ENCODE data around the gene PARD6G. TPM values are rescaled to one million over a fixed set of nuclear protein-coding genes. Genes with fewer than 3 reads are reported as not detected.

The PARD6G gene
- total and polyA plus RNA-seq, 2 of the 13 experiments (the other 11 are each of a cell fraction or from before 2014, with no cell fraction given), result 3.6 to 7.4 TPM

DNA sequence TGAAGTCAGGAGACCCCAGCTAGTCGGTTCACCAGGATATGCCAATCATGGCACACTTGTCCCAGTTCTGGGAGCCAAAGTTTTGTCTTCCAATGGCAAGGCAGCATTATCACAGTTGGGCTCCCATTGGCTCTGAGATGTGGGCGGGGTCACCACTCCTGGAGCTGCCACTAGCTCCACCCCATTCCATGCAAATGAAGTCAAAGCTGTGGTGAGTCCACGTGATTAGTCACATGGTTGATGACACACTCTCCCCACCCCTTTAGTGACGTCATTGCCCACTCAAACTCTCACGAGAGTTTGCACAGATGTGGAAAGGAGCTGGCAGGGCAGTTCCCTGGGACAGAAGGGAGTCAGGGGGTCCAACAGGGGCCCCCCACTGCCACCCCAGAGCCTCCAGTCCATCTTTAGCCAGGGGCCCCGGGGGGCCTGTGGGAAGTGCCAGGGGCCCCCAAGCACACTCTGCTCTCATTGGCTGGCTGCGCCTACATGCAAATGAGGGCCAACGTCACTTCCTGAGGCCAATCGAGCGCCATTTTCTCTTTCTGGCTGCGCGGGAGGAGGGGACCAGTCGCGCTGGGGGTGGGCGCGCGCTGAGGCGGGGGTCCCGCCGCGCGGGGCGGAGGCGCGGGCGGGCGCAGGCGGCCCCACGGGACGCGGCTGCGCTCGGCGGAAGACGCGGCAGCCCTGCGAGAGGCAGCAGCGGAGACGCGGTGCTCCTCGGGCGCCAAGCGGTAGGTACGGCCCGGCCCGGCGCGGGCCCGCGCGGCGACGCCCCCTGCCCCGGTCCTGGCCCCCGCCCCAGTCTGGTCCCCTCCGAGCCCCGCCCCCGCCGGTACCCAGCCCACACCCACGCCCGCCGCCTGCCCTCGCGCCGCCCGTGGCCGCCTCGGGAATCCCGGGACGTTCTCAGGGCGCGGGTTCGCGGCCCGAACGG lies 138.3 kb downstream of the PARD6G start, which contains the start of gene ADNP2 (continued):
- TF ChIP-seq, protein P1, sequence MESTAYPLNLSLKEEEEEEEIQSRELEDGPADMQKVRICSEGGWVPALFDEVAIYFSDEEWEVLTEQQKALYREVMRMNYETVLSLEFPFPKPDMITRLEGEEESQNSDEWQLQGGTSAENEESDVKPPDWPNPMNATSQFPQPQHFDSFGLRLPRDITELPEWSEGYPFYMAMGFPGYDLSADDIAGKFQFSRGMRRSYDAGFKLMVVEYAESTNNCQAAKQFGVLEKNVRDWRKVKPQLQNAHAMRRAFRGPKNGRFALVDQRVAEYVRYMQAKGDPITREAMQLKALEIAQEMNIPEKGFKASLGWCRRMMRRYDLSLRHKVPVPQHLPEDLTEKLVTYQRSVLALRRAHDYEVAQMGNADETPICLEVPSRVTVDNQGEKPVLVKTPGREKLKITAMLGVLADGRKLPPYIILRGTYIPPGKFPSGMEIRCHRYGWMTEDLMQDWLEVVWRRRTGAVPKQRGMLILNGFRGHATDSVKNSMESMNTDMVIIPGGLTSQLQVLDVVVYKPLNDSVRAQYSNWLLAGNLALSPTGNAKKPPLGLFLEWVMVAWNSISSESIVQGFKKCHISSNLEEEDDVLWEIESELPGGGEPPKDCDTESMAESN (CRISPR knock-in tag; conservative IDR thresholded peaks at IDR 0.05), result no peak
- no peak for TF ChIP-seq EED (CRISPR knock-in tag; IDR thresholded peaks at IDR 0.05)
- TF ChIP-seq RFX5 (IDR thresholded peaks at IDR 0.05; ENCODE audit: low read depth, low read length), result peak; percentile 74; the same call in 1 of the 2 replicates
- TF ChIP-seq IRF2 (CRISPR knock-in tag; IDR thresholded peaks at IDR 0.05), result no peak
- TF ChIP-seq MED13 (CRISPR knock-in tag; IDR thresholded peaks at IDR 0.05), result no peak
- TF ChIP-seq, protein P2, sequence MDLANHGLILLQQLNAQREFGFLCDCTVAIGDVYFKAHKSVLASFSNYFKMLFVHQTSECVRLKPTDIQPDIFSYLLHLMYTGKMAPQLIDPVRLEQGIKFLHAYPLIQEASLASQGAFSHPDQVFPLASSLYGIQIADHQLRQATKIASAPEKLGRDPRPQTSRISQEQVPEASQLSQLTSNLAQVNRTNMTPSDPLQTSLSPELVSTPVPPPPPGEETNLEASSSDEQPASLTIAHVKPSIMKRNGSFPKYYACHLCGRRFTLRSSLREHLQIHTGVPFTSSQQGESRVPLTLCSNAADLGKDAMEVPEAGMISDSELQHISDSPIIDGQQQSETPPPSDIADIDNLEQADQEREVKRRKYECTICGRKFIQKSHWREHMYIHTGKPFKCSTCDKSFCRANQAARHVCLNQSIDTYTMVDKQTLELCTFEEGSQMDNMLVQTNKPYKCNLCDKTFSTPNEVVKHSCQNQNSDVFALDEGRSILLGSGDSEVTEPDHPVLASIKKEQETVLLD (CRISPR knock-in tag; IDR thresholded peaks at IDR 0.05; ENCODE audit: low read depth), result 0 out of 2 replicates have a peak, but pooled peaks have one; percentile 51
- TF ChIP-seq JUNB (CRISPR knock-in tag; IDR thresholded peaks at IDR 0.05; ENCODE audit: borderline replicate concordance), result no peak
- no peak for TF ChIP-seq SMAD3 (CRISPR knock-in tag; IDR thresholded peaks at IDR 0.05)
- TF ChIP-seq TOPORS (CRISPR knock-in tag; IDR thresholded peaks at IDR 0.05), result no peak
- peak; percentile 65 for TF ChIP-seq POLR2AphosphoS5 (IDR thresholded peaks at IDR 0.05; ENCODE audit: low read depth, low read length)
- TF ChIP-seq RELA (CRISPR knock-in tag; IDR thresholded peaks at IDR 0.05), result no peak
- TF ChIP-seq ZFP36L1 (CRISPR knock-in tag; IDR thresholded peaks at IDR 0.05), result no peak
- TF ChIP-seq, protein P3, sequence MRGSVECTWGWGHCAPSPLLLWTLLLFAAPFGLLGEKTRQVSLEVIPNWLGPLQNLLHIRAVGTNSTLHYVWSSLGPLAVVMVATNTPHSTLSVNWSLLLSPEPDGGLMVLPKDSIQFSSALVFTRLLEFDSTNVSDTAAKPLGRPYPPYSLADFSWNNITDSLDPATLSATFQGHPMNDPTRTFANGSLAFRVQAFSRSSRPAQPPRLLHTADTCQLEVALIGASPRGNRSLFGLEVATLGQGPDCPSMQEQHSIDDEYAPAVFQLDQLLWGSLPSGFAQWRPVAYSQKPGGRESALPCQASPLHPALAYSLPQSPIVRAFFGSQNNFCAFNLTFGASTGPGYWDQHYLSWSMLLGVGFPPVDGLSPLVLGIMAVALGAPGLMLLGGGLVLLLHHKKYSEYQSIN (CRISPR knock-in tag; IDR thresholded peaks at IDR 0.05; ENCODE audit: borderline replicate concordance), result no peak
- TF ChIP-seq ZNF644 (CRISPR knock-in tag; IDR thresholded peaks at IDR 0.05; ENCODE audit: low read depth), result peak; percentile 61; the same call in 1 of the 2 replicates
- TF ChIP-seq SP1 (IDR thresholded peaks at IDR 0.05), result no peak
- peak; percentile 86 for TF ChIP-seq SP1 (CRISPR knock-in tag; IDR thresholded peaks at IDR 0.05)
- peak; percentile 79 for TF ChIP-seq NFYC (CRISPR knock-in tag; IDR thresholded peaks at IDR 0.05)
- TF ChIP-seq ASH2L (IDR thresholded peaks at IDR 0.05; ENCODE audit: insufficient read length, low read depth, low read length), result peak; percentile 51
- TF ChIP-seq ARNT2 (CRISPR knock-in tag; IDR thresholded peaks at IDR 0.05; ENCODE audit: low read depth), result 0 out of 2 replicates have a peak, but pooled peaks have one; percentile 27
- no peak for TF ChIP-seq ZFP1 (CRISPR knock-in tag; IDR thresholded peaks at IDR 0.05)

Measured in HepG2 (cell line).